Activated CD4-positive, alpha-beta T cell treated with anti-CD3 and anti-CD28 coated beads, Interleukin-2, Interleukin-6, amounts not matched to agents 100 ng/mL and 50 ng/mL, durations not matched to agents 16 hours and 8 hours (primary cell): ENCODE measurements around the gene KLF12.
A peak's percentile ranks its signal among the peaks of the same experiment; 100 is the strongest.

Source experiments
- DNase-seq: peaks from one replicate; pipeline ENCODE4 v3.0.0-alpha.2; 2020

Gene KLF12

DNA sequence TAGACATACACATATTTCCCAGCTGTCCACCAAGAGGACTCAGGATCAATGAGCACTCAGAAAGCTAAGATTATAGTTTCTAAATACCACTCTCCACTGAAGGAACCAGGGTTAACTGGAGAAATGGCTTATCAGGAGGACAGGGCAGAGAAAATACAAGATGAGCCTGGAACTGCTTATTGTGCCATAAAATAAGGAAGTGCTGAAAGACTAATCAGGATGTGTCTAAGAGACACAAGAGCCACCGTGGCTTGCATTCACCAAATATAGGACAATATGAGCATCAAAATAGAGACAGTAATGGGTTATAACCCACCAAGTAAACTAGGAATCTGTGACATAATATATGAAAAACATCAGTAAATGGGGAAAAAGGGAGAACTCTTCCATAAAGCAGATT is 32.8 kb downstream of the KLF12 start:
- DNase-seq, result no peak

DNA sequence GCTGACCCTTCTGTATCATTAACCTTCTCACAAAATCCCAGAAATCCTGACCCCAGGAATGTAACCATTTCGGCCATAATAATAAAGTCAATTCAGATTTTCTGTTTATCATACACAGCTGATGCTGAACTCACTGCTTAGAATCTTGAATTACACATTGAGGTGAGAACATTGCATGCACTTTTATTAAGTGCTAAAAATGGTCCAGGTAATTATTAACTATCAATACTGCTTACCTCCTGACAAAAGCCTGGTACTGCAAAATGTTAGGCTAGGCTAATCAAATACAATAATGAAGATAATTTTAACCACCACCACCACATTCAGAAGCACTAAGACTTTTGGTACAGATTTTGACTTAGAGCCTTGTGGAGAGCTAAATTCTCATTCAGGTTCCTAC is 36.1 kb downstream of the KLF12 start:
- DNase-seq, result no peak

DNA sequence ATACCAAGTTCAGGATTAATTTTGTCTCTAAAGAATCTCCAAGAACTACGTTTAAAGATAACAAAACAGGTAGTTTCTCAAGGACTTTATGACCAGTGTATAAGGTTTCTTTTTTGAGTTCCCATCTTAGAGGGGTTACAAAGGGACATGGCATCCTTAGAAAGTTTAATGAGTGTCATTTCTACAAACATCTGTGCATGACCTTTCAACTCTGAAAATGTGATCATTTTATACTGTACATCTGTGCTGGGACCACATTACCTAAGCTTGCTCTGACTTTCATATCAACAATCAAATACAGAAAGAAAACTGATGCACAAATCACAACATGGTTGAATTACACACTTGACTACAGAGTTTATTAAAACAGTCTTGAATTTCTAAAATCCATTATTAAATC is 37.1 kb downstream of the KLF12 start:
- DNase-seq, result no peak

DNA sequence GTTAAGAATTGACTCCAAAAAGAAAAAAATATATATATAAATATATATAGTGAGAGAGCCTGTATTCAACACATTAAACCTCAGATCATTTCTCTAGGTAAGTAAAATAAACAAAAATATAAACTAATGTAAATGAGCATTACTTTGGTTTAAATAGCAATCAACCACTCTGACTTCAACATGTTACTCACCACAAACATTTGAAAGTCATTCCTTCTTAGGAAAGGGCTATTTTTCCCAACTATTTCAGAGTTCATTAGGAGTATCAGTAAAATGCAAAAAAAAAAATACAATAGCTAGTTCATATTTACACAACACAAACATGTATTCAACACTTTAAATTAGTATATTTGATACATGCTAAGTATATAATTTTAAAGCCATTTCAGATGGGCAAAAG is 40.5 kb downstream of the KLF12 start:
- no peak for DNase-seq

DNA sequence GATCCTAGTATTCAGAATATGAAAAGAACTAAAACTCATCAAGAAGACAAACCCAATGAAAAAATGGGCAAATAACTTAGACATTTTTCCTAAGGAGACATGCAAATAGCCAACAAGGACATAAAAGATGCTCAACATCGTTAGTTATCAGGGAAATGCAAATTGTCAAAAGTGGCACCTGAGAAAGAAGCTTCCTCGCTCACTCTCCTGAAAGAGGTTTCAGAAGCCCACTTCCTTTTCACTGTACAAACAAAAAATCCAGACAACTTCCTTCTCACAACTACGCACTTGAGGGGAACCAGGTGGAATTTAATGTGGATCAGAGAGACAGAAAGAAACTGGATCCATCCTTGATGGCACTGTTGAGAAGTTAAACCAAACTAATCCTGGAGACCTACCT is 41.5 kb downstream of the KLF12 start:
- no peak for DNase-seq

DNA sequence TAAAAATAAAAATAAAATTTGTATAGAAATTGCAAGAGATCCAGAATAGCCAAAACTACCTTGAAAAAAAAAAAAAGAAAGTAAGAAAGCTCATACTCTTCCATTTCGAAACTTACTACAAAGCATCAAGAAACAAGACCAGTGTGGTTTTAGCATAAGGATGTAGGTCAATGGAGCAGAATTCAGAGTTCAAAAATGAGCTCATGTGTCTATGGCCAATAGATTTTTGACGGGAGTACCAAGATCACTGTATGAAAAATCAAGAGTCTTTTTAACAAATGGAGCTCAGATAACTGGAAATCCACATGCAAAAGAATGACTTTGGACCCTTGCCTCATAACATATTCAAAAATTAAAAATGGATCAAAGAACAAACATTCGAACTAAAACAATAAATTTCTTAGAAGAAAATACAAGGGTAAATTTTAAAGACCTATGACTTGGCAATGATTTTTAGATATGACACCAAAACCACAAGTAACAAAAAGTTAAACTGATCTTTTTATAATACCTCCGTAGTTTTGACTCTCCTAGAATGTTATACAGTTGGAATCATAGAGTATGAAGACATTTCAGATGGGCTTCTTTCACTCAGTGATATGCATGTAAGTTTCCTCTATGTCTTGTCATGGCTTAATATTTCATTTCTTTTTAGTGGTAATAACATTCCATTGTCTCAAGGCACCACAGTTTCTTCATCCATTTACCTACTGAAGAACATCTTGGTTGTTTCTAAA is 43.2 kb downstream of the KLF12 start:
- DNase-seq, result no peak

DNA sequence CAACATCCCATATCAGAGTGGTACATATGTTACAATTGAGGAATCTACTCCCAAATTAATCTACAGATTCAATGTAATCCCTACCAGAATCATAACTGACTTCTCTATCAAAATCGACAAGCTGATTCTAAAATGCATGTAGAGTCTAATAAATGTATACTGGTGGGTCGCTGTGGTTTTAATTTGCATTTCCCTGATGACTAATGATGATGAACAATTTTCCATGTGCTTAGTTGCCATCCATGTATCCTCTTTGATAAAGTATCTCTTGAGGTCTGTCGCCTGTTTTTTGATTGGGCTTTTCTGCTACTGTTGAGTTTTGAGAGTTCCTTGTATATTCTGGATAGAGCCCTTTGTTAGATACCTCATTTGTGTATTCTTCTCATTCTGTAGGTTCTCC is 43.8 kb downstream of the KLF12 start:
- DNase-seq, result peak; percentile 8

DNA sequence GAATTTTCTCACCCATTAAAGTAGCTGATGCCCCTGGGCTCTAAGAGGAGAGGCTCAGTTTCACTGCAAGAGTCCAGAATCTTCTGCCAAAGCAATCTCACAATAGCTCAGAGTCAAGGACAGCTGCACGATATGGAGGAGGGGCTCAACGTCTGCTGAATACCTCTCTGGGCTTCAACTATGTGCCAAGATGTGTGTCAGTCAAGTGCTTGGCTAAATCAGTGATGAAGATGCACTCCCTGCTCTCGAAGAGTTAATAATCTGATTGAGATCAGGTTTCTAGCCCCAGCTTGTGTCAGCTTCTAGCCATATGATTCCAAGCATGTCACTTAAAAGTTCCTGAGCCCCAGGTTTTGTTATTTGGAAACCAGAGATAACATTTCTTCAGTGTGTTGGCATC is 46.8 kb downstream of the KLF12 start:
- no peak for DNase-seq
